COLO829 (cell line): ENCODE results near the gene ATP5PB.

Experiments used
- DNase-seq: peaks from one replicate; pipeline ENCODE4 v3.0.0; 2012; ENCODE audit warnings: low spot score

ATP5PB gene

GRCh38 chr1:111446967-111447892 lies 2.0 kb upstream of the ATP5PB start:
- DNase-seq: no peak

DNA sequence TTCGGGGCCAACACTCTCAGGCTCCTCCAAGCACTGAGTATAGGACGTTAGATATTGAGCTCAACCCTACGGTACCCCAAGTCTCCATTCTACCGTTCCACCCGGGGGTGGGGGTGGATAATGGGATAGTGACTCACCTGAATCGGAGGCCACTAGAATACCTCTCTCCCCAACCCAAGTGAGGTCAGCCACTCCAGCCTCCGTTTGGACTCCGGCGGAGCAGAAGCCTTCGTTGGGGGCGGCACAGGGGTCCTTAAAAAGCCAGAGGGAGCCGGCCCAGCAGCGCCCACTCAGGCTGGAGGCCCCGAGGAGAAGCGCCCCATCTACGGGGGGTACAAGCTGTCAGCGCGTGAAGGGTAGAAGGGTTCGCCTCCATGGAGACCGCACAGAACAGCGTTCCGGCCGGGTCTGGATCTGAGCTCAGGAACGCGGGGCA lies 764 bp upstream of the ATP5PB start:
- no peak for DNase-seq

DNA sequence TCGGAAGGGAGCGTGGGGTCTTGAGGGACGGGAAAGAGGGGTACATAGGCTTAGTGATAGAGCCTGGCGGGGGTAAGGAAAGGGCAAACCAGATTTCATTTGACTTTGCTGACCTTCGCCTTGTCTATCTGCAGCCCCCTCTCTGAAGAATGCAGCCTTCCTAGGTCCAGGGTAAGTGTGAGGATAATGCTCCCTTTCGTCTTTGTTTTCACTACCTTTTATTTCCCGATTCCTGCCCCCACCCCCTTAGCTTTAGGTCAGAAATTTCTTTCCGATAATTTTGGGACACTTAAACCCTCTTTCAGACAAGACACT lies 396 bp downstream of the ATP5PB start:
- DNase-seq: no peak

GRCh38 chr1:111450185-111450584 lies 921 bp downstream of the ATP5PB start:
- DNase-seq: no peak

DNA sequence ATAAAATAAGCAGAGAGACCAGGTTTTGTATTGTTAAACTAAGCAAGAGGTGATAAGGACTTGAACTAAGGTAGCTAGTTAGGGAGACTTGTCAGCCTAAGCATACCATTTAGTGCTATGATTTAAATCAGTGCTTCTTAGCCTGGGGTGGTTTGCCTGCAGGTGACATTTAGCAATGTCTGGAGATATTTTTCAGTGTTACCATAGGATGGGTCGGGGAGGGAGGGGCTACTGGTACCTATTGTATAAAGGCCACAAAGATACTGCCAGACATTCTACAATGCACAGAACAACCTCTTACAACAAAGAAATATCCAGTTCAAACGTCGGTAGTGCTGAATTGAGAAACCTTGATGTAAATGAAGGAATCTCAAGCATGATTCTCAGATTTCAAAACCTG lies 3.3 kb downstream of the ATP5PB start:
- no peak for DNase-seq

DNA sequence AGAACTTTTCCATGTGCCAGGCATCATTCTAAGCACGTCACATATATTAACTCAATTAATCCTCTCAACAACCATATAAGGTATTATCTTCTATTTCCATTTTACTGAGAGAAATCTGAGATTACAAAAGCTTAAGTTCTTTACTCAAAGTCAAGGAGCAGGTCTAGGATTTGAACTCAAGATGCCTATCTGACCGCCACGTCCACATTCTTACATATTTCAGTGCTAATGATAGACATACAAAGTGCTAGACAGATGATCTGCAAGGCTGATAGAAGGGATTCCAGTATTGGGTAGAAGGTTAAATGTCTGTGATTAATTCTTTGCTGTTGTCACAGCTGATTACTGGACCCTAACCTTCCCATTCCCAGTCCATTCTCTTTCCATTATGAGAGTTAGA lies 4.4 kb downstream of the ATP5PB start:
- no peak for DNase-seq

DNA sequence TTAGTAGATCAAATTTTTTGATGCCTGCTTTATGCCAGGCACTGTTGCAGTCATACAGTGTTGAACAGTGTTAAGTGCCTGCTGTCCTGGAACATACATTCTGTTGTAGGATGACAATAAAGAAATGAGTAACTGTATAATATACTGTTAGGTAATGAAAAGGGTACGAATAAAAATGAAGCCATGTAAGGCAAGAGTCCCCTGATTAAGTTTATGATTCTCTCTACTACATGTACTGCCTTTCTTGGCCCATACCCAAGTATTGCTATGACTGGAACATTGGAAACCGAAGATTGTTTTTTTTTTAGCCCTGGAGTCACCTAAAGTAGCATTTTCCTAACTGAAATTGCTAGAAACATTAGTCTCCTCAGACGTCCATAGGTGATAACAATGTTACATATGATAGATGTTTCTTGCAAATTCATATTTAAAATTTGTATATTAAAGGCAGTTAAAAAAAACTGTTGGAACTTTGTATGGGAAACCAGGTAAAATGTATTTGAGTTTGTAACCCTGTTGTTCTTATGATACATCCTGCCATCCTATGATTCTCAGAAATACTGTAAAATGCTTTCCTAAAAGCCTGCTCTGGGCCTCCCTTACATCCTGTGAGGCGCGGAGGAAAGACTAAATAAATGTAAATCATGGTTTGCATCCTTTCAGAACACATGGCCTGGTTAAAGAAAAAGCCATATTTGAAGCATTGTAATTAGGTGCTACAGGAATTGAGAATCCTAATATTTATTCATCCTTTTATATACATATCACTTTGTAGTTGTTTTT lies 5.8 kb downstream of the ATP5PB start:
- DNase-seq: no peak

GRCh38 chr1:111455642-111456031 lies 6.4 kb downstream of the ATP5PB start:
- DNase-seq: no peak

GRCh38 chr1:111461765-111462164 lies 12.5 kb downstream of the ATP5PB start:
- DNase-seq: no peak

GRCh38 chr1:111462370-111463028 lies 13.2 kb downstream of the ATP5PB start:
- DNase-seq: no peak

GRCh38 chr1:111463029-111463683 lies 13.9 kb downstream of the ATP5PB start:
- DNase-seq: no peak

DNA sequence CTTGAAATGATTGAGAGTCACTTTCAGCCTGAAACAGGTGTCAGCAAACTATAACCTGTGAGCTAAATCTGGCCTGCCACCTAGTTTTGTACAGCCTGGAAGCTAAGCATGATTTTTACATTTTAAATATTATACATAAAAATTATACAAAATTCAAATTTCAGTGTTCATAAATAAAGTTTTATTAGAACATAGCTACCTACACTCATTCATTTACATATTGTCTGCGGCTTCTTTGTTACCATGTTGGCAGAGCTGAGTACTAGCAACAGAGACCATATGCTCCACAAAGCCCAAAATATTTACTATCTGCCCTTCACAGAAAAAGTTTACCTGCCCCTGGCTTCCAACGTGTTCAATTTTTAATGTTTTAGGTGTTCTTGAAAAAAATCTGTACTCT lies 16.5 kb downstream of the ATP5PB start:
- DNase-seq: no peak

GRCh38 chr1:111466480-111466879 lies 17.2 kb downstream of the ATP5PB start:
- DNase-seq: no peak

GRCh38 chr1:111467865-111468716 lies 18.8 kb downstream of the ATP5PB start:
- DNase-seq: no peak

DNA sequence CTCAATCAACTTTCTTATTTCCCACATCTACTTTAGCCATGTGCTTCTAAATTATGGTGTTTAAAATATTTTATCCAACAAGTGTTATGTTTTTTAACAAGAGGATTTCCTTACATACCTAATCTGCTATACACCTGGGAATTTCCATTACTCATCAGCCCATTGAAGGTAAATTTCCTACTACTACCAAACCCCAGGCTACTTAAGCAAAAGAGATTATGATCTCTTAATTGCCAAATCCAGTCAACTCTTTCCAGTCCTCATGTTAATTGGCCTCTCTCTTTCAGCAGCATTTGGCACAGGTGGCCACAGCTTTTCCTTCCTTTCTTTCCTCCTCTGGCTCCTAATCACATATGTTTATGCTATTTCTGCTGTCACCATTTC lies 19.4 kb downstream of the ATP5PB start:
- DNase-seq: no peak

- no peak for DNase-seq
Measured at GRCh38 chr1:111469539-111469938, 20.3 kb downstream of the ATP5PB start.

GRCh38 chr1:111470596-111470995 lies 21.3 kb downstream of the ATP5PB start:
- no peak for DNase-seq

DNA sequence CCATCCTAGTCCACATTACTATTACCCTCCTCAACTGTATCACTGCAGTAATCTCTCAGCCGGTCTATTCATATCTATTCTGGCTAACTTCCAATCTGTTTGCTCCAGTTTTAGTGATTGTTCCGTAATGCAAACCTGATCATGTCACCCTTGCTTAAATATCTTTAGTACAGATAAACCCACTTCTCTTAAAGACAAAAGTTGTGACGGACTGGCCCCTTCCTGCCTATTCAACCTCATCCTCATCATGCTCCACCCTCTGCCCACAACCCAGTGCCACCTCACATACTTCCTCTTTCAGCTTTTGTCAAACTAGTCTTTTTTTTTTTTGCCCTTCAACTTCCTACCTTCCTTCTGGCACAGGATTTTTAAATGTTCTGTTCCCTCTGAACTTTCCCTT lies 21.7 kb downstream of the ATP5PB start:
- no peak for DNase-seq

- no peak for DNase-seq
Measured at GRCh38 chr1:111471538-111471937, 22.3 kb downstream of the ATP5PB start.

GRCh38 chr1:111474106-111474505 lies 24.8 kb downstream of the ATP5PB start:
- no peak for DNase-seq

GRCh38 chr1:111474521-111474920 lies 25.3 kb downstream of the ATP5PB start:
- DNase-seq: no peak
